GM18511 (cell line): Measurements from ENCODE around the gene CSNK1D.
"Not testable (repeated sequence)": the region's sequence is repeated elsewhere in the genome, so short reads cannot be mapped to it uniquely, and the experiment has no call there.

Experiments used
- ATAC-seq: cut with Tn5 transposase; IDR thresholded peaks from one replicate; pipeline ENCODE4 v1.9.1; 2021; ENCODE audit warnings: mild to moderate bottlenecking, moderate library complexity; ENCODE audit not compliant: unreplicated experiment

Gene CSNK1D

DNA sequence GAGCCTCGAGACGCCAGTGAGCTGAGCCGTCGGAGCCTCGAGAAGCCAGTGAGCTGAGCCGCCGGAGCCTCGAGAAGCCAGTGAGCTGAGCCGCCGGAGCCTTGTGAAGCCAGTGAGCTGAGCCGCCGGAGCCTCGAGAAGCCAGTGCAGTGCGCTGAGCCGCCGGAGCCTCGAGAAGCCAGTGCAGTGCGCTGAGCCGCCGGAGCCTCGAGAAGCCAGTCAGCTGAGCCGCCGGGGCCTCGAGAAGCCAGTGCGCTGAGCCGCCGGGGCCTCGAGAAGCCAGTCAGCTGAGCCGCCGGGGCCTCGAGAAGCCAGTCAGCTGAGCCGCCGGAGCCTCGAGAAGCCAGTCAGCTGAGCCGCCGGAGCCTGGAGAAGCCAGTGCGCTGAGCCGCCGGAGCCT, 19.4 kb downstream of the CSNK1D start:
- ATAC-seq: not testable (repeated sequence)

DNA sequence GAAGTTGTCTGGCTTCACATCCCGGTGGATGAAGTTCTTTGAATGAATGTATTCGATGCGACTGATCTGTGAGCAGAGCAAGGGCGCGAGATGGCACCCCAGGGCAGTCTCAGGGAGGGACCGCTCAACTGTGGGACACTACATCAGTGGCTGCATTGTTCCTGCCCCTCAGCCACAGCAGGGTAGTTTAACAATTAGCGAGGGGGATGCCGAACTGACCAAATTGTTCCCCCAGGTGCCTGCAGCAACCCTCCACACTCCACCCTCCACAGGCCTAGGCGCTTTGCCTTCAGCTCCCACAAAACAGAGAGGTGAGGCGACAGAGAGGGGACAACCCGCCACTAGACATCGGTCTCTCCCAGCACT, 20.3 kb downstream of the CSNK1D start:
- ATAC-seq: no peak

DNA sequence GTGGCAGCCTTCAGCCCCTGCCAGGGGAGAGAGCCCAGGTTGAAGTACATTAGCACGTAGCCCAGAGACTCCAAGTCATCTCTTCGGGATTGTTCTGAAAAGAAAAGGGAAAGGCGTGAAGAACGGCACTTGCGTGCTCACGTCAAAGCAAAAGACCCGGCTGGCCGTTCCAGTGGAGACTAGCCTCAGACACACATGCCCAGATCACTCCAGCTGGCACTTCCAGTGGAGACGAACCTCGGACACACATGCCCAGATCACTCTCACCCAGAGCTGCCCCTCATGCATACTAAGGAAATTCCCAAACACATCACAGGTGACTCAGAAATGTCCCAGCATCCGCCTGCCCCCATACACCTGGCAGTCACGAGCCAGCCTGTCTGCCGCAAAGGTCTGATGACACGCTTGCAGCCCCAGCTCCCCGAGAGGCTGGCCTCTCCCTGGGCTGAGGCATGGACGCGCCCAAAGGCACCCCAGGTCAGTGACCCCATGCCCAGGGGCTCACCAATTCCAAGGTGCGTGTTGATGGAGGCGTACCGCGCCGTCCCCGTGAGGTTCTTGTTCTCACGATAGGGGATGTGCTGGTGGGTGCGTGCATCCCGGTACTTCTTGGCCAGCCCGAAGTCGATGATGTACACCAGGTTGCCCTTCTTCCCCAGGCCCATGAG, 20.9 kb downstream of the CSNK1D start:
- ATAC-seq: no peak

DNA sequence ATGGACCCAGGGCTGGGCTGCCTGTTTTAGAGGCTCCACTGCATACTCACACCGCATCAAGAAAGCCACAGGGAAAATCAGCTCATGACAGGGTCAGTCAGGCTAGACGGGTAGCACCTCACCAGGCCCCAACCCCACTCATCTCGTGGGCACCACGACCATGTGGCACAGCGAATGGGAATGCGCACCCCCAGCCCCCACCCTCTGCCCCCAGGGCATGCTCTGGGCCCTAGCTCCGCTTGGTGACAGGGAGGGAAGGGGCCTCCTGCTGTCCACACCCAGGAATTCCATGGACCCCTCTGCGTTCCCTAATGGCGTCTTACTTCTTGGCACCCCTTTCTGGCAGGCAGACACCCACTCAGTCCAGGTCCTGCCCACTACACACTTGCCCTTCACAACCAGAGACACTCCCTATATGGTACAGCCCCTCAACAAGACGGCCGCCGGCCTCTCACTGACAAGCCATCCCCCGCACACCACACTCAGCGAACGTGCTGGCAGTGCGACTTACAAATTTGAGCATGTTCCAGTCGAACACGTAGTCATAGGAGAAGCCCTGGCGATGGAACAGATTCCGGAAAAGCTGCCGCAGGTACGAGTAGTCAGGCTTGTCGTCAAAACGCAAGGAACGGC, 22.5 kb downstream of the CSNK1D start:
- no peak for ATAC-seq

DNA sequence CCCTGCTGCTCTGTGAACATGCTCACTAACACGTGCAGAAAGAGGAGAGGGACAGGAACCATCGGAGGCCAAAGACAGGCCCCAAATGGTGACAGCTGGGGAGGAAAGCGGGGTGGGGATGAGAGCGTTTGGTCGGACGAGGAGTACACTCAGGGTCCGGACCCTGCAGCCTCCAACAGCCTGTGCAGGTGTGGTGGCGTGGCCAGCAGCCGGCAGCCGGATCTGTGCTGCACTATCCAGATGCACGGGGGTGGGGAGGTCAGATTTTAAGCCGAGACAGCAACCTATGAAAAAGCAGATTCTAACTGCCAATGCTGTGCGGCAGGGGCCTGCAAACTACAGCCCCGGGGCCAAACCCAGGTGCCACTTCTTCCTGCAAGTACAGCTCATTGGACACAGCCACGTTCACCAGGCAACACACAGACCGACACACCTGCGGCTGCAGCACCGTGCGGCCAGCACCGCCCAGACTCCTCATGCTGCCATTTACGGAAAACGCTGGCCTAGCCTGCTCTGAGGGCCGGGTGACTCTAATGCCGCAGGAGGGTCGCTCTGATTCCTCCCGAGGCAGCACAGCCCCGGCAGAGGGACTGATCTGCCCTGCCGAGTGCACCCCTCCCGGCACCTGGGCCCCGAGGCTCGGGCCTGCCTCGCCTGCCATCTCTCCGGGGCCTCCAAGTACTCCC, 23.5 kb downstream of the CSNK1D start:
- ATAC-seq: no peak

- ATAC-seq: no peak
These were observed 24.5 kb downstream of the CSNK1D start for GRCh38 chr17:82248815-82249674.

GRCh38 chr17:82247856-82248671, 25.4 kb downstream of the CSNK1D start:
- ATAC-seq: no peak

DNA sequence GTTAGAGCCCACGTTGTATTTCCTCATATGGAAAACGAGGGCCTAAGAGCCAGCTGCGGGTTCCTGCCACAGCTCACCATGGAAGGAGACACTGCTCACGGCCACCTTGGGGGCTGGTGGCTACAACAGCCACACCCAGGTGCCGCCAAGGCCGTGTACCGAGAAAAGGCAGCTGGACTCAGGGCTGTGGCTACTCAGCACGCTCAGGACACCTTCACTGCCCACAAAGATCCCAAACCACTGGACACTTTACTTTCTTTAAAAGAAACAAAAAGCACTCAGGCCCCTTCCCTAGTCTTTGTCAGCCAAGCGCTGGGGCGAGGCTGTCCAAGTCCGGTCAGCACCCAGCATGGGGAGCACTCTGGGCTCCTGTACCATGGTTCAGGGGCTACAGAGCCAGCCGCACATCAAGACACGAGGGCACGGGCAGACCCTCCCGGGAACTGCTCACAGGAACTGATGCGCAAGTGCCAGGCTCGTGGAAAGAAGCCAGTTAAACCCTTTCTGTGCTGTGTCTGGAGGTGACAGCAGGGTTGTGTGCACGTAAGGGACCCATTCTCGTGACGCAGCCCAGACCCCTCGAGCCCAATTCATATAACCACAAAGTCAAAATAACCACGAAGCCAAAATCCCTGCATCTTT, 26.2 kb downstream of the CSNK1D start:
- no peak for ATAC-seq

- ATAC-seq: no peak
These were observed 26.9 kb downstream of the CSNK1D start for GRCh38 chr17:82246365-82247181.

GRCh38 chr17:82246040-82246364, 27.5 kb downstream of the CSNK1D start:
- no peak for ATAC-seq

DNA sequence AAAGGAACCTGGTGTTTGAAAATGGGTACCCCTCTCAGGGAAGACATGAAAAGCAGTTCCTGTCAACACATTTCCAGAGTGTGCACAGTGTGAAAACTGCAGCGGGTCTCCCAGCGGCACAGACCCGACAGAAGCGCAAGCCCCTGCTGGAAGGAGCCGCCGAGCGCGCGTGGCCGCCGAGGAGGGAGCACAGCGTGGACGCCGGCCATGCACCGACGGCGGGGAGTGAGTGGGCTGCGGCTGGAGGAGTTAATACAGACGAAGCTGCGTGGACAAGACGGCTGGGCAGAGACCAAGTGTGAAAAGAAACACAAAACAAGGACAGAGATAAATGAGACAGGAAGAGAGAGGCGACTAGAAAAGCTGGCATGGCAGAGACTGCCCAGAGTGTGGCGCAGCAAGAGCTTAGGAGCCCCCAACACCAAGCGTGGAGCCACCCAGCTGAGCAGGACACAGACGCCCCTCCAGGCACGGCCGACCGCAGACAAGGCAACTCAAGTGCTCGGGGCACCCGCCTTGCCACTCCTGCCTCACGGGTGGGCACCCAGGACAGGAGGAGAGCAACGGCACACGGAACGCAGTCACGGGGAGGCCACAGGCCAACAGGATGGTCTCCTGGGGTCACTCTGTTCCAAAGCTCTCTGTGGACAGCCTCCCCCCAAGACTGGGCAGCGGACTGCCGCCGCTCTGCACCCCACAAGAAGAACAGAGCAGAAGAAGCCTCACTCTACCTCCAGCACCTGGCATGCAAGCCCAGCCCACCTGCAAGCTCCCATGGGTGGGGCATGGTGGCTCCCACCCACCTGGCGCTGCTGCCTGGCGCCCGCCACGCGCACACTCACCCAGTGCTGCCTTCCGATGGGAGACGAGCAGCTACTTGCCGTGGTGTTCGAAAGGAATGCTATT, 28.1 kb downstream of the CSNK1D start:
- ATAC-seq: no peak

DNA sequence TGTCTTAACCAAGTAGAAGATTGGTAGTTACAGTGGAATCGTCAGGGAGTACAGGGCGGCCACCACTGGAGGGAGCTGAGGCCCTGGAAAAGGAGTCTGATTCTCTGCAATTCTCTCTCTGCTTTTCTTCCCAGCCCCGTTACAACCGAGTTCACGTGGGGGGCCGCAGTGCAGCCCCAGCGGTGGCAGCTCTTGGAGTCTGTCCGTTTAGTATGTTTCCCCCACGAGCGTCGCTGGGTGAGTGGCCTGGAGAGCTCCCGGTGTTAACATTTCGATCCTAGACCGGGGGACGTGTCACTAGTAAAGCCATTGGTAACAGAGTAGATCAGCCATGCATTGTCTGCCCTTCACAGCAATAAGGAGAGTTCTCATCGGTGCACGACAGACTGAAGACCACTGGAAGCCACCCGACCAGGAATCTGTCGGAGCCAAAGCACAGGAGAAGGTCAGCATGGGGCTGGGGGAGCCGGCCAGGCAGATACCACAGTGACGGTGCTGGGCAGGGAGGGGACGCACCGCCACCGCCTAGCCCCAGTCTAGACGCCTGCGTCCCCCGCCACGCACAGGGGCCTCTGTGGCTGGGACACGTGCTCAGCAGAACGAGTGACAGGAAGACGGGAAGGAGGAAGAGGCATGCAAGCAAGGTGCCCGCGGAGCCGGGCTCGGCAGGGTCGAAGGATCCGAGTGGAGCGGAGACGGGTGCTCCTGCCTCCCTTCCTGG, 28.9 kb downstream of the CSNK1D start:
- ATAC-seq: no peak

DNA sequence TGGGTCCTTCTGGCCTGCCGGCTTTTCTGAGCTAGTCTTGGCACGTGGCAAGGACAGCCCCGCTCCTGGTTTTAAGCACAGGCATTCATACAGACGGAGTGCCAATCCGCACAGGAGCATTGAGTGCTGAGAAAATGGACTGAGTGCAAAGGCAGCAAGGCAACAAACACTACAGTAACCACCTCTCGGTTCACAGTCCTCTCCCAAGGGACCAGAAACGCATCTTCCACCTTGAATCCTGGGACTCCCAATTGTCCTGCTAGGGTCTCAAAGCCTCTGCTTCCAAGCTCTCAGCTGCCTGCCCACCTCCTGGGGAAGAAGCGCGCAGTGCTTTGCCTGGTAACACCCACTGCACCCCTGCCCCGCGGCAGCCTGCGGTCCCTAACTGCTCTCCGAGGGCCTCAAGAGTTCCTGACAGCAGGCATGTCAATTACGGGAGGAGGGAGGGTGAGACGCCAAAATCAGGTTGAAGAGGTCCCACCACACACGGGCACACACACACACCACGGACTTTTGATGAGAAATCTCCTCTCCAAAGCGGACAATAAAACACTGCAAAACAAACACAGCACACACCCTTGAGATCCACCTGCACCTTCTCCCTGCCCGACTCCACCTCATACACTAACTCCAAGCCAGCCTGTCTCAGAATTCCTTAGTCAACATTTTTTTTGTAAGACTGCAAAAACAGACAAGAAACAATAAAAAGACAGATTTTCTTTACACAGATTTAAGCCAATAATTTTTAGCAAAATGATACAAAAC, 29.7 kb downstream of the CSNK1D start:
- ATAC-seq: no peak

GRCh38 chr17:82242977-82243647, 30.4 kb downstream of the CSNK1D start:
- no peak for ATAC-seq

DNA sequence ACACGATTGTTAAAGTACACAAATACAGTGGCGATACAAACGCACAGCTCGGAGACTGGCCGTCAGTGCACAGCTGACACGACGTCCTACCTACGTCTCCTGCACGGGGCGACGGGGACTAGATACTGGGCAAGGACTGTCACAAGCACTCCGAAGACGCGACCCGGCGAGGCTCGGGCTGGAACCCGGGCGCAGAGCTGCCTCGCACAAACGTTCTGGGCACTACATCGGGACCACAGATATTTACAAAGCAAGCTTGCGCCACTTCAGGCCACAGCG, 30.9 kb downstream of the CSNK1D start:
- ATAC-seq: no peak

DNA sequence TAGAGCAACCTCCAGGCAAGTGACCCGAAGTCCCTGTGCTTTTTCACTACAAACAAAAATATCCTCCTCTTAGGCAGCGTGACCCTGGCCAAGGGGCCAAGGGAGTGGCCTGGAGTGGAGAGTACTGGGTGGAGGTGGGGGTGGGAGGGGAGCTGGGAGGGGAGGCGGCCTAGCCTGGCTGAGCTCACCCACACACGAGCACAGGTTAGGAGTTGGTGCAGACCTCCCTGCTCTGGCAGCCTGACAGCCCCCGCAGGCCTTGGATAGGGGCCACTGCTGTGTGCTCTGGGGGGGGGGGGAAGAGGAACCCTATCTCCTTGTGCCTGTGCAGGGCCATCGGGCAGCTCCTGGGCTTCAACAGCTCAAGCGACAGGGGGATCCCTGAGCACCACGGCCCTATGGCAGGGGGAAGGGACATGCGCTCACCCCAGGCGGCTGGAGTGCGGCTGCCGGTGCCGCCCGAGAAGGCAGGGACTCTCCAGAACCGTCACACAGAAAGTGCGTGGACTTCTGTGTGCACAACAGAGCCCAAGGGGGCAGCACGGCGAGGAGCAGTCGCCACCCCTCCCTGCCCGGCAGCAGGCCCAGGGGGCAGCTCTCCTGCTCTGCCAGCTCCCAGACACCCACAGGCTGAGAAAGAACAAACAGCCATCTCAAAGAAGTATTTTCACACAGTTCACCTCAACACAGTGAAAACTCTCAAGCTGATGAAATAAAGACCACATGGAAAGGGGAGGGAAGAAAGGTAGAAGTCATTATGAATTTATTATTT, 31.4 kb downstream of the CSNK1D start:
- ATAC-seq: no peak
